Measurements from ENCODE around the gene ACVRL1. TPM values are rescaled to one million over a fixed set of nuclear protein-coding genes. Genes with fewer than 3 reads are reported as not detected.

Gene ACVRL1
- total RNA-seq, 1 donor from 2014 or later = 37.1 TPM

GRCh38 chr12:51962737-51963136 is 55.4 kb downstream of the ACVRL1 start:
- no peak for DNase-seq (ENCODE audit: low spot score)

- no peak for DNase-seq (ENCODE audit: low spot score)
Measured at GRCh38 chr12:51963477-51963876, 56.2 kb downstream of the ACVRL1 start.

- no peak for DNase-seq (ENCODE audit: low spot score)
Measured at GRCh38 chr12:51969643-51970042, 62.3 kb downstream of the ACVRL1 start.

- DNase-seq (ENCODE audit: low spot score) = no peak
Measured at GRCh38 chr12:51970904-51971646, 63.8 kb downstream of the ACVRL1 start.

- DNase-seq (ENCODE audit: low spot score) = no peak
Measured at GRCh38 chr12:51971679-51972421, 64.5 kb downstream of the ACVRL1 start.

GRCh38 chr12:51972422-51972812 is 65.1 kb downstream of the ACVRL1 start:
- no peak for DNase-seq (ENCODE audit: low spot score)

GRCh38 chr12:51972849-51973273 is 65.6 kb downstream of the ACVRL1 start:
- DNase-seq (ENCODE audit: low spot score) = peak; percentile 28

Other genes starting within 250 kb of the ACVRL1 start
- 0.75 TPM for gene FIGNL2, start 58.8 kb upstream of the ACVRL1 start, total RNA-seq
- gene ANKRD33, start 19.4 kb upstream of the ACVRL1 start, total RNA-seq = not detected
- gene ACVR1B, start 44.2 kb downstream of the ACVRL1 start, total RNA-seq = 49.8 TPM
- 23.9 TPM for gene TAMALIN, start 99.4 kb downstream of the ACVRL1 start, total RNA-seq
- 131 TPM for gene NR4A1, start 143.9 kb downstream of the ACVRL1 start, total RNA-seq
- 38.6 TPM for gene ATG101, start 162.5 kb downstream of the ACVRL1 start, total RNA-seq
- gene SMIM41, start 172.2 kb downstream of the ACVRL1 start, total RNA-seq = 0.46 TPM

Data from mucosa of gallbladder (tissue), 1 donor.